K562 (cell line): ENCODE measurements around the gene ISG20L2. TPM values are rescaled to one million over a fixed set of nuclear protein-coding genes. Genes with fewer than 3 reads are reported as not detected.

Experiments
- ATF7 ChIP-seq: fragments of 450-650 bp; IDR thresholded peaks from 2 replicates; pipeline ENCODE4 v1.7.1; 2014; ENCODE audit warnings: mild to moderate bottlenecking, moderate library complexity
- CC2D1A ChIP-seq: fragments of 450-650 bp; IDR thresholded peaks from 2 replicates; pipeline ENCODE4 v1.6.1; 2017; ENCODE audit warnings: mild to moderate bottlenecking
- GATAD2B ChIP-seq: fragments of 450-650 bp; IDR thresholded peaks from 2 replicates; pipeline ENCODE4 v1.6.1; 2017; ENCODE audit warnings: mild to moderate bottlenecking, borderline replicate concordance
- HMGN3 ChIP-seq: IDR thresholded peaks from 2 replicates; pipeline ENCODE4 v1.6.1; 2011; ENCODE audit warnings: borderline replicate concordance, low read depth, mild to moderate bottlenecking, mixed read lengths, low read length; ENCODE audit not compliant: insufficient read length; ENCODE audit errors: extremely low read depth
- LARP7 ChIP-seq: fragments of 450-650 bp; IDR thresholded peaks from 2 replicates; pipeline ENCODE4 v1.6.1; 2016
- NFE2 ChIP-seq: IDR thresholded peaks from 2 replicates; pipeline ENCODE4 v1.6.1; 2014; ENCODE audit warnings: antibody characterized with exemption, low read depth
- NFRKB ChIP-seq: fragments of 450-650 bp; IDR thresholded peaks from 2 replicates; pipeline ENCODE4 v1.6.1; 2016; ENCODE audit warnings: low read depth
- RCOR1 ChIP-seq, 2 experiments: IDR thresholded peaks; 2 replicates each; pipeline ENCODE4 v1.6.1; 2012; ENCODE audit warnings: low read depth in 2 of 2, low read length in 2 of 2, borderline replicate concordance in 1 of 2, improper control_type of control experiment in 1 of 2
- RNF2 ChIP-seq: sonication (generic); IDR thresholded peaks from 2 replicates; pipeline ENCODE4 v1.6.1; 2016
- SRSF9 ChIP-seq: fragments of 200-400 bp; formaldehyde crosslinking; IDR thresholded peaks from 2 replicates; pipeline ENCODE4 v1.6.1; 2017; ENCODE audit warnings: low read depth, low read length, borderline replicate concordance
- STAG1 ChIP-seq: sonication (generic); formaldehyde crosslinking; IDR thresholded peaks from 2 replicates; pipeline ENCODE4 v1.5.0; 2020; ENCODE audit warnings: missing genetic modification reagents, borderline replicate concordance
- U2AF1 ChIP-seq: fragments of 200-400 bp; formaldehyde crosslinking; optimal IDR thresholded peaks from 2 replicates; pipeline ENCODE3; 2017; ENCODE audit warnings: mild to moderate bottlenecking, low read depth, low read length, moderate library complexity
- ZNF431 ChIP-seq: sonication (generic); formaldehyde crosslinking; IDR thresholded peaks from 2 replicates; pipeline ENCODE4 v1.8.0; 2022; ENCODE audit warnings: mild to moderate bottlenecking, missing genetic modification reagents
- ZNF444 ChIP-seq: fragments of 250-450 bp; sonication (Bioruptor Pico); IDR thresholded peaks from 2 replicates; pipeline ENCODE4 v1.4.0; 2020; ENCODE audit warnings: mild to moderate bottlenecking, moderate library complexity
- ZNF449 ChIP-seq: fragments of 250-450 bp; sonication (Bioruptor Pico); IDR thresholded peaks from 2 replicates; pipeline ENCODE4 v1.8.0; 2022; ENCODE audit warnings: moderate library complexity, mild to moderate bottlenecking, inconsistent platforms
- ZNF507 ChIP-seq: conservative IDR thresholded peaks from 2 replicates; pipeline ENCODE4 v1.6.1; 2017; ENCODE audit warnings: missing genetic modification characterization, missing compliant biosample characterization
- polyA plus RNA-seq, 8 experiments: library from polyadenylated mRNA; depleted of rRNA in 4 of 8; stranded (reverse) in 5 of 8; unstranded in 3 of 8; fragments of >200 nt; fragmentation: Nextera tagmentation in 2 of 8; fragmentation: Illumina TruSeq in 1 of 8; extraction: Ambion mirVana in 2 of 8; extraction: Trizol in 1 of 8; gene quantifications; 2 replicates each; pipeline versions ENCODE4 v1.2.1 to v1.2.3, GENCODE V29; 2011 to 2014; ENCODE audit warnings: inconsistent platforms in 1 of 8, missing spikeins in 1 of 8
- total RNA-seq, 7 experiments: library from RNA; depleted of rRNA in 6 of 7; stranded (reverse); fragments of >200 nt in 6 of 7; fragmentation: Illumina TruSeq in 2 of 7; extraction: Trizol in 2 of 7; gene quantifications; 2 replicates each; pipeline versions ENCODE4 v1.2.1 to v1.2.3, GENCODE V29; 2011 to 2021; ENCODE audit warnings: low replicate concordance in 1 of 7
- TF ChIP-seq, protein P1 (sequence below): fragments of 450-650 bp; IDR thresholded peaks from 2 replicates; pipeline ENCODE4 v1.6.1; 2016; ENCODE audit warnings: low read depth

The ISG20L2 gene
- total and polyA plus RNA-seq, 9 of the 15 experiments (the other 6 are each of a cell fraction or from before 2014, with no cell fraction given), result 21.3 to 130 (median 50.3) TPM

DNA sequence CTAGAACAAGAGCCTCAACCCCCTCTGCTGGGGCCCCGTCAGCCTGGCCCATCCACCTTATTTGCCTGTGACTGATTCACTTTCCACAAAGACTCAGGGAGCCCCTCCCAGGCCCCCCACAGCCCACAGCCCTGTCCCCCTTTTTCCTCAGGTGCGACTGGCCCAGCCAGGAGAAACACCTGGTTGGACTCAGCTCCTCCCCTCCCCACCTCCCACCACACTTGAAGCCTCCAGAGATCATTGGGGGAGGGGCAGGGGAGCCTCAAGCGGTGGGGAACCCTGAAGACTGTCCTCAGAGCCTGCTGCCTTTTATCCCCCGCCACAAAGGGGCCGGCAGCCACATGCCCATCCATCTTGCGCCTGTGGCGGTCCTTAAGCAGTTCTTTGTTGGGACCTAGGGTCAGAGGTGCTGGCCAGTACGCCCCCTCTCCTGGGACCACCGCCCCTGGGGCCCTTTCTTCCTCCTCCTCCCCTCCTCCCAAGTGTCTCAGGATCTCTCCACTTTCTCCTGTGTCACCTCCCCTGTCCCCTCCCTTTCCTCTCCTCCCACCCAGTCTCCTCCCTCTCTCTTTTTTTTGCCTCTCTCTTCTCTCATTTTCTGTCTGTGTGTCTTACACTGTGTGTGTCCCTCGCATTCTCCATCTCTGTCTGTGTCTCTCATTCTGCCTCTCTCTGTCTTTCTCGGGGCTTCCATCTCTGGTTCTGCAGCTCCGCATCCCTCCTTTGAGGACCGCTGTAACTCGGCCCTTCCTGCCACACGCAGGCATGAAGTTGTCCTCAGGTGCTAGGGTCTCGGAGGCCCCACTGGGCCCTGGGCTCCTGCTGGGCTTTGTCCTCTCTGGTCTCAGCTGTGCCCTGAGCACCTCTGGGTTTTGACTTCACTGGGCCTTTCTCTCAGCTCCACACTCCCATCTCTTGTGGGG, 35.4 kb downstream of the ISG20L2 start (continued):
- TF ChIP-seq, protein P1, sequence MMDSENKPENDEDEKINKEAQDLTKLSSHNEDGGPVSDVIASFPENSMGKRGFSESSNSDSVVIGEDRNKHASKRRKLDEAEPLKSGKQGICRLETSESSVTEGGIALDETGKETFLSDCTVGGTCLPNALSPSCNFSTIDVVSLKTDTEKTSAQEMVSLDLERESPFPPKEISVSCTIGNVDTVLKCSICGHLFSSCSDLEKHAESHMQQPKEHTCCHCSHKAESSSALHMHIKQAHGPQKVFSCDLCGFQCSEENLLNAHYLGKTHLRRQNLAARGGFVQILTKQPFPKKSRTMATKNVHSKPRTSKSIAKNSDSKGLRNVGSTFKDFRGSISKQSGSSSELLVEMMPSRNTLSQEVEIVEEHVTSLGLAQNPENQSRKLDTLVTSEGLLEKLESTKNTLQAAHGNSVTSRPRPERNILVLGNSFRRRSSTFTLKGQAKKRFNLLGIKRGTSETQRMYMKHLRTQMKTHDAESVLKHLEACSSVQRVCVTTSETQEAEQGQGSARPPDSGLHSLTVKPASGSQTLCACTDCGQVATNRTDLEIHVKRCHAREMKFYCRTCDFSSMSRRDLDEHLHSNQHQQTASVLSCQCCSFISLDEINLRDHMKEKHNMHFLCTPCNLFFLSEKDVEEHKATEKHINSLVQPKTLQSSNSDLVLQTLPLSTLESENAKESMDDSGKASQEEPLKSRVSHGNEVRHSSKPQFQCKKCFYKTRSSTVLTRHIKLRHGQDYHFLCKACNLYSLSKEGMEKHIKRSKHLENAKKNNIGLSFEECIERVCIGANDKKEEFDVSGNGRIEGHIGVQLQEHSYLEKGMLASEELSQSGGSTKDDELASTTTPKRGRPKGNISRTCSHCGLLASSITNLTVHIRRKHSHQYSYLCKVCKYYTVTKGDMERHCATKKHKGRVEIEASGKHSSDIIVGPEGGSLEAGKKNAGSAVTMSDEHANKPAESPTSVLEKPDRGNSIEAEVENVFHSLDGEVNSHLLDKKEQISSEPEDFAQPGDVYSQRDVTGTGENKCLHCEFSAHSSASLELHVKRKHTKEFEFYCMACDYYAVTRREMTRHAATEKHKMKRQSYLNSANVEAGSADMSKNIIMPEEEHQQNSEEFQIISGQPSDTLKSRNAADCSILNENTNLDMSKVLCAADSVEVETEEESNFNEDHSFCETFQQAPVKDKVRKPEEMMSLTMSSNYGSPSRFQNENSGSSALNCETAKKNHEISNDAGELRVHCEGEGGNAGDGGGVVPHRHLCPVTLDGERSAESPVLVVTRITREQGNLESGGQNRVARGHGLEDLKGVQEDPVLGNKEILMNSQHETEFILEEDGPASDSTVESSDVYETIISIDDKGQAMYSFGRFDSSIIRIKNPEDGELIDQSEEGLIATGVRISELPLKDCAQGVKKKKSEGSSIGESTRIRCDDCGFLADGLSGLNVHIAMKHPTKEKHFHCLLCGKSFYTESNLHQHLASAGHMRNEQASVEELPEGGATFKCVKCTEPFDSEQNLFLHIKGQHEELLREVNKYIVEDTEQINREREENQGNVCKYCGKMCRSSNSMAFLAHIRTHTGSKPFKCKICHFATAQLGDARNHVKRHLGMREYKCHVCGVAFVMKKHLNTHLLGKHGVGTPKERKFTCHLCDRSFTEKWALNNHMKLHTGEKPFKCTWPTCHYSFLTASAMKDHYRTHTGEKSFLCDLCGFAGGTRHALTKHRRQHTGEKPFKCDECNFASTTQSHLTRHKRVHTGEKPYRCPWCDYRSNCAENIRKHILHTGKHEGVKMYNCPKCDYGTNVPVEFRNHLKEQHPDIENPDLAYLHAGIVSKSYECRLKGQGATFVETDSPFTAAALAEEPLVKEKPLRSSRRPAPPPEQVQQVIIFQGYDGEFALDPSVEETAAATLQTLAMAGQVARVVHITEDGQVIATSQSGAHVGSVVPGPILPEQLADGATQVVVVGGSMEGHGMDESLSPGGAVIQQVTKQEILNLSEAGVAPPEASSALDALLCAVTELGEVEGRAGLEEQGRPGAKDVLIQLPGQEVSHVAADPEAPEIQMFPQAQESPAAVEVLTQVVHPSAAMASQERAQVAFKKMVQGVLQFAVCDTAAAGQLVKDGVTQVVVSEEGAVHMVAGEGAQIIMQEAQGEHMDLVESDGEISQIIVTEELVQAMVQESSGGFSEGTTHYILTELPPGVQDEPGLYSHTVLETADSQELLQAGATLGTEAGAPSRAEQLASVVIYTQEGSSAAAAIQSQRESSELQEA, result peak; percentile 47; the same call in 1 of the 2 replicates
- TF ChIP-seq ZNF449 (CRISPR knock-in tag) (peak; percentile 98; the same call in 1 of the 2 replicates), U2AF1 (no peak), ZNF444 (no peak), ZNF507 (tag) (no peak), NFRKB (peak; percentile 71), STAG1 (CRISPR knock-in tag) (no peak), NFE2 (0 out of 2 replicates have a peak, but pooled peaks have one; percentile 26), ZNF431 (CRISPR knock-in tag) (peak; percentile 50; the same call in 1 of the 2 replicates), SRSF9 (no peak), RNF2 (peak; percentile 53; the same call in 1 of the 2 replicates), ATF7 (peak; percentile 27; the same call in 1 of the 2 replicates), GATAD2B (no peak; the same call in 1 of the 2 replicates), LARP7 (peak; percentile 80; the same call in 1 of the 2 replicates), RCOR1 (IDR thresholded peaks at IDR 0.05; ENCODE audit: borderline replicate concordance in 1 of 2, low read depth in 2 of 2, low read length in 2 of 2) (peak in 1 of 2 experiments; percentile 6; a peak in 1 of 4 replicates), CC2D1A (0 out of 2 replicates have a peak, but pooled peaks have one; percentile 28), HMGN3 (peak; percentile 20)
